CD4-positive, alpha-beta T cell (primary cell): Measurements from ENCODE around the gene ADCY7. TPM values are rescaled to one million over a fixed set of nuclear protein-coding genes. Genes with fewer than 3 reads are reported as not detected.

Experiments
- ATAC-seq: fragments of 200-7000 bp; cut with Tn5 transposase; one replicate; pipeline ENCODE4 v1.10.0; 2022; ENCODE audit warnings: mild to moderate bottlenecking; ENCODE audit not compliant: poor library complexity
- CTCF ChIA-PET: fragments of 350-600 bp; sonication (Branson Sonifier 250); formaldehyde crosslinking; loops from one replicate; lab custom pipeline; 2021; ENCODE audit warnings: antibody characterized with exemption, inconsistent platforms; lab: Charles Lee
- POLR2A ChIA-PET: fragments of 350-600 bp; sonication (Branson Sonifier 250); formaldehyde crosslinking; loops from one replicate; lab custom pipeline; 2021; ENCODE audit warnings: antibody characterized with exemption, inconsistent platforms; lab: Charles Lee
- DNase-seq, 14 experiments: peaks; one replicate each; pipeline ENCODE4 v3.0.0-alpha.2; 2013 to 2020; ENCODE audit warnings: mixed read lengths in 2 of 14
- H3K27ac ChIP-seq, 2 donors: one replicate each; pipeline versions ENCODE4 v1.5.1 to v1.7.0; 2013; ENCODE audit warnings: low read length in 2 of 2, low read depth in 1 of 2, mild to moderate bottlenecking in 1 of 2
- H3K27me3 ChIP-seq, 2 experiments: 1 replicate in 1 of 2; 2 replicates in 1 of 2; pipeline versions ENCODE4 v1.6.1 to v1.7.0; 2013; ENCODE audit warnings: low read length in 2 of 2, control low read depth in 1 of 2, mild to moderate bottlenecking in 1 of 2, moderate library complexity in 1 of 2; ENCODE audit not compliant: insufficient read depth in 2 of 2, control insufficient read depth in 1 of 2
- H3K36me3 ChIP-seq: one replicate; pipeline ENCODE4 v1.6.1; 2013; ENCODE audit warnings: low read length, control low read depth; ENCODE audit not compliant: insufficient read depth
- H3K4me1 ChIP-seq: one replicate; pipeline ENCODE4 v1.6.1; 2013; ENCODE audit warnings: low read length, control low read depth; ENCODE audit not compliant: insufficient read depth
- H3K4me3 ChIP-seq: one replicate; pipeline ENCODE4 v1.5.1; 2013; ENCODE audit warnings: mild to moderate bottlenecking, low read length, moderate library complexity
- H3K9me3 ChIP-seq, 2 experiments: 1 replicate in 1 of 2; 2 replicates in 1 of 2; pipeline versions ENCODE4 v1.6.1 to v1.7.0; 2013; ENCODE audit warnings: low read length in 2 of 2, mild to moderate bottlenecking in 2 of 2, control low read depth in 1 of 2, moderate library complexity in 1 of 2; ENCODE audit not compliant: control insufficient read depth in 1 of 2, insufficient read depth in 1 of 2
- H3K27ac Mint-ChIP-seq: one replicate; pipeline ENCODE4 v1.8.0; 2020; ENCODE audit warnings: mixed read lengths
- H3K27me3 Mint-ChIP-seq: one replicate; pipeline ENCODE4 v1.8.0; 2021; ENCODE audit warnings: mixed read lengths
- H3K36me3 Mint-ChIP-seq: one replicate; pipeline ENCODE4 v1.8.0; 2021; ENCODE audit warnings: low read depth, mixed read lengths
- H3K4me1 Mint-ChIP-seq: one replicate; pipeline ENCODE4 v1.8.0; 2021; ENCODE audit warnings: low read depth, mixed read lengths
- H3K4me3 Mint-ChIP-seq: one replicate; pipeline ENCODE4 v1.8.0; 2020; ENCODE audit warnings: mild to moderate bottlenecking, mixed read lengths
- H3K9me3 Mint-ChIP-seq: one replicate; pipeline ENCODE4 v1.8.0; 2020; ENCODE audit warnings: mixed read lengths
- intact Hi-C, 2 experiments: fragments of 100-400 bp; cut with DNase I in 1 of 2; cut with micrococcal nuclease in 1 of 2; formaldehyde crosslinking; loops; one replicate each; pipeline versions ENCODE4 v1.15.1 to v1.9.0; 2023 to 2025; cut with DNase I, micrococcal nuclease
- total RNA-seq, 174 experiments: library from RNA in 2 of 174; stranded (reverse) in 2 of 174; gene quantifications; one replicate each; pipeline ENCODE4 v1.2.3 and lab custom pipeline; 2021 to 2026
- TF ChIP-seq, protein P1 (sequence below): fragments of 200-600 bp; IDR thresholded peaks from one replicate; pipeline ENCODE4 v1.8.0; 2022; ENCODE audit warnings: antibody characterized with exemption, mild to moderate bottlenecking

Gene ADCY7
- total RNA-seq, 2 experiments from 2014 or later: 136 to 147 TPM

- Histone ChIP-seq H3K4me3 (no peak overlapping the region), H3K4me1 (peaks cover 8% of the 10 kb centered on the region), H3K9me3 (no peaks in the 10 kb centered on the region), H3K36me3 (peaks cover 94% of the 10 kb centered on the region), H3K27me3 (no peaks in the 10 kb centered on the region), H3K27ac (peak overlapping the region in 1 of 2 donors; percentile 11)
- H3K36me3 Mint-ChIP-seq: peaks cover 75% of the 10 kb centered on the region
- peak in 1 of 14 experiments; percentile 26 for DNase-seq
- ATAC-seq: no peak
- H3K27me3 Mint-ChIP-seq: no peaks in the 10 kb centered on the region
- no peaks in the 10 kb centered on the region for H3K4me1 Mint-ChIP-seq
- TF ChIP-seq, protein P1, sequence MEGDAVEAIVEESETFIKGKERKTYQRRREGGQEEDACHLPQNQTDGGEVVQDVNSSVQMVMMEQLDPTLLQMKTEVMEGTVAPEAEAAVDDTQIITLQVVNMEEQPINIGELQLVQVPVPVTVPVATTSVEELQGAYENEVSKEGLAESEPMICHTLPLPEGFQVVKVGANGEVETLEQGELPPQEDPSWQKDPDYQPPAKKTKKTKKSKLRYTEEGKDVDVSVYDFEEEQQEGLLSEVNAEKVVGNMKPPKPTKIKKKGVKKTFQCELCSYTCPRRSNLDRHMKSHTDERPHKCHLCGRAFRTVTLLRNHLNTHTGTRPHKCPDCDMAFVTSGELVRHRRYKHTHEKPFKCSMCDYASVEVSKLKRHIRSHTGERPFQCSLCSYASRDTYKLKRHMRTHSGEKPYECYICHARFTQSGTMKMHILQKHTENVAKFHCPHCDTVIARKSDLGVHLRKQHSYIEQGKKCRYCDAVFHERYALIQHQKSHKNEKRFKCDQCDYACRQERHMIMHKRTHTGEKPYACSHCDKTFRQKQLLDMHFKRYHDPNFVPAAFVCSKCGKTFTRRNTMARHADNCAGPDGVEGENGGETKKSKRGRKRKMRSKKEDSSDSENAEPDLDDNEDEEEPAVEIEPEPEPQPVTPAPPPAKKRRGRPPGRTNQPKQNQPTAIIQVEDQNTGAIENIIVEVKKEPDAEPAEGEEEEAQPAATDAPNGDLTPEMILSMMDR: no peak
- no peak overlapping the region for H3K27ac Mint-ChIP-seq
- ChIA-PET POLR2A (no interaction called here), CTCF (no interaction called here)
- H3K4me3 Mint-ChIP-seq: no peak overlapping the region
- intact Hi-C loops: no loop called here
- no peaks in the 10 kb centered on the region for H3K9me3 Mint-ChIP-seq
Measured at GRCh38 chr16:50304467-50305440, 38.4 kb downstream of the ADCY7 start.

DNA sequence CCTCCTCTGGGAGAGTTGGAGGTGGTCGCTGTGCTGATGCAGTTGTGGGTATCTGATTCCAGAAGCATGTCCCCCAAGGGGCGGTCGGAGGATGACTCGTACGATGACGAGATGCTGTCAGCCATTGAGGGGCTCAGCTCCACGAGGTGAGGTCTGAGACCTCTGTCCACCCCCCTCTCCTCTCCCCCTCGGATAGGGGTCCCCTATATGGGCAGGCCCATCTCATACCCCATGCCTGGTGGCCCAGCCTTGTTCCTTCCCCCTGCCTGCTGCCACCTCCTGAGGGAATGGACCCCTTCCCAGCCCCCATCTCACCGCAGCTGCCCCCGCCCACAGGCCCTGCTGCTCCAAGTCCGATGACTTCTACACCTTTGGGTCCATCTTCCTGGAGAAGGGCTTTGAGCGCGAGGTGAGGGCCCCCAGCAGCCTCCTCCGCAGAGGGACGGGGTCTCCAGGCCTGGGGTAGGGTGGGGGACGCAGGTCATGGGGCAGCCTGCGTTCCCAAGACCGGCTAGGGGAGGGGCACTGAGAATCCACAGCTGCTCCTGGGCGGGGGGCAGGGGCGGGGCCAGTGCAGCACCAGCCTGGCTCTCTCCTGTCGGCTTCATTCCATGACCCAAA lies 39.2 kb downstream of the ADCY7 start:
- H3K27me3 Mint-ChIP-seq: no peaks in the 10 kb centered on the region
- Histone ChIP-seq H3K27ac (peak overlapping the region in 1 of 2 donors; percentile 11), H3K27me3 (no peaks in the 10 kb centered on the region), H3K4me1 (peaks cover 8% of the 10 kb centered on the region), H3K9me3 (no peaks in the 10 kb centered on the region), H3K36me3 (peaks cover 95% of the 10 kb centered on the region), H3K4me3 (no peak overlapping the region)
- CTCF ChIA-PET: no interaction called here
- no peaks in the 10 kb centered on the region for H3K4me1 Mint-ChIP-seq
- intact Hi-C loops: no loop called here
- H3K27ac Mint-ChIP-seq: no peak overlapping the region
- TF ChIP-seq, protein P1: no peak
- DNase-seq: peak in 1 of 14 experiments; percentile 31
- H3K36me3 Mint-ChIP-seq: peaks cover 77% of the 10 kb centered on the region
- H3K4me3 Mint-ChIP-seq: no peak overlapping the region
- ATAC-seq: no peak
- POLR2A ChIA-PET: no interaction called here
- no peaks in the 10 kb centered on the region for H3K9me3 Mint-ChIP-seq

DNA sequence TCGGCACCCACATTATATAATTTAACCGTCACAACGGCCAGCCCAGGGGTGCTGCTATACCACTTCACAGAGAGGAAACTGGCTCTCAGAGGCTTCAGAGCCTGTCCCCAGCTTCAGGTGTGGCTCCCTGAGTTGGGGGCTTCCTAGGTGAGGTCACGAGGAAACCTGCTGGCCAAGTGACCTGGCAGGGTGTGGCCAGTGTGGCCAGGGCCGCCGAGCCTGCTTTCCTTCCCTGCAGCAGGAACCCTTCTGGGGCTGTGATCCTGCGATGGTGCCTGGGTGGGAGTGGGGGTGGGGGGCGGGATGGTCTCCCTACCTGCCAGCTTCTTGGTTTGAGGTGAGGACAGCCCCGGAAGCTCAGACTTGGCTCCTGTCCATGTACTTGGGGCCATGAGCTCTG lies 39.9 kb downstream of the ADCY7 start:
- no peak for ATAC-seq

More for the DNA sequence above, 39.9 kb downstream of the ADCY7 start:
- H3K9me3 Mint-ChIP-seq: no peaks in the 10 kb centered on the region
- H3K27ac Mint-ChIP-seq: no peak overlapping the region
- ChIA-PET POLR2A (interaction anchor here (1.1 kb wide), 1 partner anchor 32 kb away, joined by 3 read pairs; no protein-coding TSS in a partner anchor), CTCF (no interaction called here)
- TF ChIP-seq, protein P1: no peak
- H3K27me3 ChIP-seq: no peaks in the 10 kb centered on the region
- no peaks in the 10 kb centered on the region for H3K9me3 ChIP-seq
- no peak overlapping the region for H3K4me3 ChIP-seq
- peaks cover 12% of the 10 kb centered on the region for H3K4me1 ChIP-seq
- DNase-seq: peak in 1 of 14 experiments; percentile 17
- no peak overlapping the region for H3K4me3 Mint-ChIP-seq
- H3K27me3 Mint-ChIP-seq: no peaks in the 10 kb centered on the region
- intact Hi-C loops: no loop called here
- H3K4me1 Mint-ChIP-seq: no peaks in the 10 kb centered on the region
- H3K36me3 ChIP-seq: peaks cover 95% of the 10 kb centered on the region
- H3K36me3 Mint-ChIP-seq: peaks cover 73% of the 10 kb centered on the region
- H3K27ac ChIP-seq: no peak overlapping the region
